Measurements from ENCODE around the gene ADIG. TPM values are rescaled to one million over a fixed set of nuclear protein-coding genes. Genes with fewer than 3 reads are reported as not detected.

Gene ADIG
- total RNA-seq: not detected

DNA sequence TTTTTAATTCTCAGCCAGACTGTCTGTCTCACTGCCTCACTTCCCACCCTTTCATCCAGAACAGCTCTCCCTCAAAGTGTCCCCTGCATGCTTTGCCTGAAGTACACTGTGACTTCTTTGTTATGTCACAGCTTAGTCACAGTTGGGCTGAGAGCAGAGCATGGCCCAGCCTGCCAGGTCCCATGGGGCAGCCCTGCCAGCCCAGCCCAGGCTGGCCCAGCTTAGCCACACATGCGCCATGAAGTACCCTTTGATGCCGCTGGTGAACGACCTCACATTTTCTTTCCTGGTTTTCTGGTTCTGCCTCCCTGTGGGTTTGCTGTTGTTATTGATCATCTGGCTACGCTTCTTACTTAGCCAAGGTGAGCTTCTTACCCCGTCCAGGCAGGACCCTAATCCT lies at the start of gene ADIG:
Gene ADIG, plus strand, starts transcription at position 185 of the 400 bp plus-strand sequence. Its CDS starts 54 bp downstream, at position 239.
- H3K27me3 ChIP-seq: peaks cover 10% of the 10 kb centered on the region
- H3K36me3 ChIP-seq: peaks cover 0 to 5% (median under 1%) of the 10 kb centered on the region in 4 donors
- no peak within 1 kb of the TSS for H3K4me3 ChIP-seq
- WGBS, 2 donors (ENCODE audit: low coverage in 1 of 2): 58 to 100% methylated on average over 1 to 5 of the region's 5 CpGs
- in situ Hi-C loops (cut with MboI; ENCODE audit: low pct_ligation_motif_present in 1 of 4, low pct_unique_long_range_greater_than_20kb in 1 of 4, low sequenced_read_pairs in 3 of 4): no loop called here
- no peaks in the 10 kb centered on the region for H3K9me3 ChIP-seq
- H3K27ac ChIP-seq: no peak within 1 kb of the TSS
- TF ChIP-seq POLR2AphosphoS5 (IDR thresholded peaks at IDR 0.05): no peak
- TF ChIP-seq, protein P1, sequence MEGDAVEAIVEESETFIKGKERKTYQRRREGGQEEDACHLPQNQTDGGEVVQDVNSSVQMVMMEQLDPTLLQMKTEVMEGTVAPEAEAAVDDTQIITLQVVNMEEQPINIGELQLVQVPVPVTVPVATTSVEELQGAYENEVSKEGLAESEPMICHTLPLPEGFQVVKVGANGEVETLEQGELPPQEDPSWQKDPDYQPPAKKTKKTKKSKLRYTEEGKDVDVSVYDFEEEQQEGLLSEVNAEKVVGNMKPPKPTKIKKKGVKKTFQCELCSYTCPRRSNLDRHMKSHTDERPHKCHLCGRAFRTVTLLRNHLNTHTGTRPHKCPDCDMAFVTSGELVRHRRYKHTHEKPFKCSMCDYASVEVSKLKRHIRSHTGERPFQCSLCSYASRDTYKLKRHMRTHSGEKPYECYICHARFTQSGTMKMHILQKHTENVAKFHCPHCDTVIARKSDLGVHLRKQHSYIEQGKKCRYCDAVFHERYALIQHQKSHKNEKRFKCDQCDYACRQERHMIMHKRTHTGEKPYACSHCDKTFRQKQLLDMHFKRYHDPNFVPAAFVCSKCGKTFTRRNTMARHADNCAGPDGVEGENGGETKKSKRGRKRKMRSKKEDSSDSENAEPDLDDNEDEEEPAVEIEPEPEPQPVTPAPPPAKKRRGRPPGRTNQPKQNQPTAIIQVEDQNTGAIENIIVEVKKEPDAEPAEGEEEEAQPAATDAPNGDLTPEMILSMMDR (IDR thresholded peaks at IDR 0.05): no peak
- no peak for TF ChIP-seq EP300 (IDR thresholded peaks at IDR 0.05; ENCODE audit: low read depth)
- no peak for TF ChIP-seq POLR2A (IDR thresholded peaks at IDR 0.05)
- intact Hi-C loops (cut with DNase I; ENCODE audit: low total_unique reads): no loop called here
- DNase-seq: no peak
- no peaks in the 10 kb centered on the region for H3K4me1 ChIP-seq

- Histone ChIP-seq H3K27me3 (no peaks in the 10 kb centered on the region), H3K4me3 (no peak overlapping the region), H3K4me1 (no peaks in the 10 kb centered on the region), H3K9me3 (no peaks in the 10 kb centered on the region), H3K36me3 (peaks cover 0 to 78% (median 33%) of the 10 kb centered on the region in 4 donors), H3K27ac (no peak overlapping the region)
- intact Hi-C loops (cut with DNase I; ENCODE audit: low total_unique reads) (no loop called here), in situ Hi-C loops (cut with MboI; ENCODE audit: low pct_ligation_motif_present in 1 of 4, low pct_unique_long_range_greater_than_20kb in 1 of 4, low sequenced_read_pairs in 3 of 4) (no loop called here)
- TF ChIP-seq EP300 (IDR thresholded peaks at IDR 0.05; ENCODE audit: low read depth) (no peak), POLR2AphosphoS5 (IDR thresholded peaks at IDR 0.05) (no peak), POLR2A (IDR thresholded peaks at IDR 0.05) (no peak)
- TF ChIP-seq, protein P1 (IDR thresholded peaks at IDR 0.05): no peak
- 91 to 98% methylated on average over 6 to 11 of the region's 11 CpGs for WGBS, 2 donors (ENCODE audit: low coverage in 1 of 2)
- no peak for DNase-seq
Measured at GRCh38 chr20:38534756-38535155, 46.2 kb upstream of the ADIG start.

GRCh38 chr20:38536310-38536709 lies 44.7 kb upstream of the ADIG start:
- Histone ChIP-seq H3K27ac (no peak overlapping the region), H3K36me3 (peaks cover 0 to 81% (median 36%) of the 10 kb centered on the region in 4 donors), H3K9me3 (no peaks in the 10 kb centered on the region), H3K27me3 (no peaks in the 10 kb centered on the region), H3K4me3 (no peak overlapping the region), H3K4me1 (no peaks in the 10 kb centered on the region)
- 89 to 100% methylated on average over 2 of the region's 2 CpGs for WGBS, 2 donors (ENCODE audit: low coverage in 1 of 2)
- TF ChIP-seq, protein P1 (IDR thresholded peaks at IDR 0.05): no peak
- DNase-seq: no peak
- intact Hi-C loops (cut with DNase I; ENCODE audit: low total_unique reads): no loop called here
- in situ Hi-C loops (cut with MboI; ENCODE audit: low pct_ligation_motif_present in 1 of 4, low pct_unique_long_range_greater_than_20kb in 1 of 4, low sequenced_read_pairs in 3 of 4): no loop called here

DNA sequence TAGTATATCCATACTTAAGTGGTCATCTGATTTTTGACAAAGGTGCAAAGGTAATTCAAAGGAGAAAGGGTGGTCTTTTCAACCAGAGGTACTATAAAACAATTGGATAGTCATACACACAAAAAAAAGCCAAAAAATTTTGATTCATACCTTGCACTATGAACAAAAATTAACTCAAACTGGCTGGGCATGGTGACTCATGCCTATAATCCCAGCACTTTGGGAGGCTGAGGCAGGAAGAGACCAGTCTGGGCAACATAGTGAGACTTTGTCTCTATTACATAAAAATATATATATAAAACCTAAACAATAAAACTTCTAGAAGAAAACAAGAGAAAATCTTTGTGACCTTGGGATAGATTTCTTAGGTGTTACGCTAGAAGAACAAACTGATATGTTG lies 43.8 kb upstream of the ADIG start:
- H3K27ac ChIP-seq: no peak overlapping the region
- no peaks in the 10 kb centered on the region for H3K4me1 ChIP-seq
- peaks cover 0 to 80% (median 35%) of the 10 kb centered on the region in 4 donors for H3K36me3 ChIP-seq
- no peak for DNase-seq
- H3K4me3 ChIP-seq: no peak overlapping the region
- no peaks in the 10 kb centered on the region for H3K27me3 ChIP-seq
- in situ Hi-C loops (cut with MboI; ENCODE audit: low pct_ligation_motif_present in 1 of 4, low pct_unique_long_range_greater_than_20kb in 1 of 4, low sequenced_read_pairs in 3 of 4): no loop called here
- 94% methylated on average over 1 of the region's 1 CpG for WGBS, 2 donors (ENCODE audit: low coverage in 1 of 2)
- intact Hi-C loops (cut with DNase I; ENCODE audit: low total_unique reads): no loop called here
- TF ChIP-seq POLR2A (IDR thresholded peaks at IDR 0.05) (no peak), POLR2AphosphoS5 (IDR thresholded peaks at IDR 0.05) (no peak), EP300 (IDR thresholded peaks at IDR 0.05; ENCODE audit: low read depth) (no peak)
- TF ChIP-seq, protein P1 (IDR thresholded peaks at IDR 0.05): no peak
- H3K9me3 ChIP-seq: no peaks in the 10 kb centered on the region
